SK-N-SH (cell line): Measurements from ENCODE around the gene ACADS. TPM values are rescaled to one million over a fixed set of nuclear protein-coding genes. Genes with fewer than 3 reads are reported as not detected.

Experiments used
- CTCF ChIA-PET: fragments of 300-600, 350-600 bp; formaldehyde crosslinking; extraction: SDS; loops from one replicate; lab custom pipeline; 2021; lab: Yijun Ruan, JAX
- POLR2A ChIA-PET: fragments of 350-600 bp; sonication (Branson Sonifier 250); formaldehyde crosslinking; extraction: SDS; loops from one replicate; lab custom pipeline; 2020; ENCODE audit warnings: antibody characterized with exemption, inconsistent platforms; lab: Yijun Ruan, JAX
- DNase-seq: peaks from one replicate; pipeline ENCODE4 v3.0.0; 2012
- H2AFZ ChIP-seq: fragments of 200-600 bp; sonication (generic); 2 replicates; pipeline ENCODE4 v1.8.1; 2016; ENCODE audit warnings: antibody characterized with exemption, mild to moderate bottlenecking, low read depth
- H3F3A ChIP-seq: fragments of 200-600 bp; sonication (generic); replicated peaks from 2 replicates; pipeline ENCODE3; 2016; ENCODE audit warnings: antibody characterized with exemption, mild to moderate bottlenecking; ENCODE audit not compliant: insufficient read depth
- H3K27ac ChIP-seq, 2 experiments: fragments of 200-500 bp in 1 of 2; fragments of 200-600 bp in 1 of 2; sonication (Bioruptor generic) in 1 of 2; sonication (generic), shearing (Covaris generic) in 1 of 2; 2 replicates each; pipeline versions ENCODE4 v1.5.1 to v1.6.1; 2014 to 2016; ENCODE audit warnings: low read depth in 2 of 2, inconsistent platforms in 1 of 2, low read length in 1 of 2, mild to moderate bottlenecking in 1 of 2, mixed read lengths in 1 of 2
- H3K27me3 ChIP-seq: fragments of 200-600 bp; sonication (generic), shearing (Covaris generic); 2 replicates; pipeline ENCODE4 v1.6.1; 2016; ENCODE audit warnings: mixed run types; ENCODE audit not compliant: insufficient read depth
- H3K36me3 ChIP-seq, 2 experiments: fragments of 200-500 bp in 1 of 2; fragments of 200-600 bp in 1 of 2; sonication (Bioruptor generic) in 1 of 2; sonication (generic) in 1 of 2; replicated peaks in 1 of 2; 2 replicates each; pipeline versions ENCODE3 to v1.5.1; 2014 to 2016; ENCODE audit warnings: low read length in 1 of 2, mild to moderate bottlenecking in 1 of 2; ENCODE audit not compliant: insufficient read depth in 2 of 2, control insufficient read depth in 1 of 2
- H3K4me1 ChIP-seq, 2 experiments: fragments of 200-500 bp in 1 of 2; fragments of 200-600 bp in 1 of 2; sonication (Bioruptor generic) in 1 of 2; sonication (generic), shearing (Covaris generic) in 1 of 2; 2 replicates each; pipeline versions ENCODE4 v1.5.1 to v1.6.1; 2014 to 2016; ENCODE audit warnings: low read depth in 1 of 2, low read length in 1 of 2, mixed run types in 1 of 2; ENCODE audit not compliant: insufficient read depth in 2 of 2, control insufficient read depth in 1 of 2
- H3K4me2 ChIP-seq: fragments of 200-600 bp; sonication (generic), shearing (Covaris generic); 2 replicates; pipeline ENCODE4 v1.6.1; 2017; ENCODE audit warnings: mixed run types
- H3K4me3 ChIP-seq, 2 experiments: fragments of 200-500 bp in 1 of 2; fragments of 200-600 bp in 1 of 2; sonication (Bioruptor generic) in 1 of 2; sonication (generic), shearing (Covaris generic) in 1 of 2; 2 replicates each; pipeline versions ENCODE4 v1.5.1 to v1.8.1; 2014 to 2016; ENCODE audit warnings: low read depth in 2 of 2, inconsistent platforms in 1 of 2, low read length in 1 of 2, mild to moderate bottlenecking in 1 of 2, mixed read lengths in 1 of 2, moderate library complexity in 1 of 2
- H3K79me2 ChIP-seq: fragments of 200-600 bp; sonication (generic); 2 replicates; pipeline ENCODE4 v1.8.1; 2017; ENCODE audit warnings: mild to moderate bottlenecking; ENCODE audit not compliant: insufficient read depth
- H3K9ac ChIP-seq: fragments of 200-600 bp; sonication (generic); 2 replicates; pipeline ENCODE4 v1.6.1; 2017; ENCODE audit warnings: mixed run types
- H3K9me2 ChIP-seq: fragments of 200-600 bp; sonication (generic); 2 replicates; pipeline ENCODE4 v1.6.1; 2017; ENCODE audit warnings: mixed run types
- H3K9me3 ChIP-seq: fragments of 200-600 bp; sonication (generic); 2 replicates; pipeline ENCODE4 v1.6.1; 2017; ENCODE audit warnings: mixed run types, mild to moderate bottlenecking, moderate library complexity
- H4K20me1 ChIP-seq: fragments of 200-600 bp; sonication (generic); 2 replicates; pipeline ENCODE4 v1.6.1; 2017; ENCODE audit warnings: mild to moderate bottlenecking, mixed run types; ENCODE audit not compliant: insufficient read depth
- EZH2phosphoT487 ChIP-seq: fragments of 200-600 bp; sonication (generic); IDR thresholded peaks from 2 replicates; pipeline ENCODE4 v1.6.1; 2017; ENCODE audit warnings: low read depth, mixed run types, mild to moderate bottlenecking, antibody characterized with exemption, moderate library complexity, borderline replicate concordance
- FOXJ3 ChIP-seq: sonication (generic); formaldehyde crosslinking; IDR thresholded peaks from 2 replicates; pipeline ENCODE4 v1.5.1; 2020; ENCODE audit warnings: mild to moderate bottlenecking, missing genetic modification reagents
- GABPA ChIP-seq: IDR thresholded peaks from 2 replicates; pipeline ENCODE4 v1.4.0; 2012; ENCODE audit warnings: low read depth, mild to moderate bottlenecking
- GATA2 ChIP-seq: sonication (generic); formaldehyde crosslinking; IDR thresholded peaks from 2 replicates; pipeline ENCODE4 v1.5.0; 2020; ENCODE audit warnings: mild to moderate bottlenecking, missing genetic modification reagents
- JUND ChIP-seq: IDR thresholded peaks from 2 replicates; pipeline ENCODE4 v1.4.0; 2012
- NRF1 ChIP-seq: IDR thresholded peaks from 2 replicates; pipeline ENCODE4 v1.6.1; 2012; ENCODE audit warnings: low read depth, mild to moderate bottlenecking, low read length
- SMC3 ChIP-seq: IDR thresholded peaks from 2 replicates; pipeline ENCODE4 v1.6.1; 2012; ENCODE audit warnings: low read depth, low read length, improper control_type of control experiment
- YY1 ChIP-seq: IDR thresholded peaks from 2 replicates; pipeline ENCODE4 v1.4.0; 2012; ENCODE audit warnings: low read depth, mild to moderate bottlenecking
- WGBS: methylation state at CpG from one replicate; pipeline ENCODE4 v1.1.6; 2017; ENCODE audit warnings: low lambda C conversion rate; 5-methylcytosine and 5-hydroxymethylcytosine counted together
- polyA plus RNA-seq, 3 experiments: library from polyadenylated mRNA; depleted of rRNA; stranded (reverse); fragments of >200 nt; gene quantifications; 2 replicates each; pipeline ENCODE4 v1.2.3, GENCODE V29; 2012
- TF ChIP-seq, protein P1 (sequence below): IDR thresholded peaks from 2 replicates; pipeline ENCODE4 v1.4.0; 2012; ENCODE audit warnings: low read depth
- TF ChIP-seq, protein P2 (sequence below): IDR thresholded peaks from 2 replicates; pipeline ENCODE4 v1.4.0; 2012; ENCODE audit warnings: low read depth, borderline replicate concordance
- TF ChIP-seq, protein P3 (sequence below): fragments of 150-350 bp; IDR thresholded peaks from 2 replicates; pipeline ENCODE4 v1.6.1; 2017; ENCODE audit warnings: antibody characterized with exemption, low read length, low read depth, borderline replicate concordance
- TF ChIP-seq, protein P4 (sequence below): IDR thresholded peaks from 2 replicates; pipeline ENCODE4; 2012
- TF ChIP-seq, protein P5 (sequence below): fragments of 200-600 bp; sonication (generic); IDR thresholded peaks from 2 replicates; pipeline ENCODE4 v1.6.1; 2017; ENCODE audit warnings: antibody characterized with exemption, mild to moderate bottlenecking, moderate library complexity

ACADS gene
- polyA plus RNA-seq, 1 of the 3 experiments (the other 2 are of a cell fraction) = 4.9 TPM

DNA sequence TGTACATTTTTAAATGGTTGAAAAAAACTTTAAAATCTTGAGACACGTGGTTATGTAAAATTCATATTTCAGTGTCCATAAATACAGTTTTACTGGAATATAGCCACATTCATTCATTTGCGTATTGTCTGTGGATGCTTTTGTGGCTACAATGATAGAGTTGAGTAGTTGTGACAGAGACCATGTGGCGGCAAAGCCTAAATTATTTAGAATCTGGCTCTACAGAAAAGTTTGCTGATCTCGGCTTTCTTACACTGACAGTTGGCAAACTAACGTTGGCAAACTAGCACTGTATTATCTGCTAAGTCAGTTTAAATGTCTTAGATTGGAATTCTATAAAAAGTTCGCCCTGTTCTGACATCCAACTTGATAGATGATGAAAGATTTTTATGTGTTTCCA is 13.0 kb upstream of the ACADS start:
- WGBS = 96% methylated on average over 6 of the region's 6 CpGs
- no peak for DNase-seq
- no peak overlapping the region for H3K4me2 ChIP-seq

DNA sequence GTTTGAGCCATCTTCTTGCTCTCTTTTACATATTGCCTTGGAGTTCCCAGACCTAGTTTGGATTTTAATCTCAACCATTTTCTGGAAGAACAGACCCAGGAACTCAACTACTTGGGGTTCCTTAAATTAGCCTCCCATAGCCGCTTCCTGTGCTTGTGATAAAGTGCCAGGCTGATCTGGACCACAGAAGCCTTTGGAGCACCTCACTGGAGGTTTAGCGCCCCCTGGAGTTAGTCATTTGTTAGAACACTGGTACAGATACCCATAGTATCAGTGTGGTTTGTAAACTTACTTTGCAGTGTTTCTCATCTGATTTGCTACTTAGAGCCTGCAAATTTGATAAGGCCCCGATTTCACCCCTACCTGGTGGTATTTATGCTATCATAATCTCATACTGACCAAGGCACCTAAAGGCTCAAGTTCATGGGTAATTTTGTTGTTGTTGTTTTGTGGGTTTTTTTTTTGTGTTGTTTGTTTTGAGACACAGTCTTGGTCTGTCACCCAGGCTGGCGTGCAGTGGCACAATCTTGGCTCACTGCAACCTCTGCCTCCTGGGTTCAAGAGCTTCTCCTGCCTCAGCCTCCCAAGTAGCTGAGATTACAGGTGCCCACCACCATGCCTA is 11.7 kb upstream of the ACADS start:
- H3K9me3 ChIP-seq = no peaks in the 10 kb centered on the region
- peaks cover 0 to 24% of the 10 kb centered on the region in 2 experiments; a peak in 2 of 4 replicates for H3K4me1 ChIP-seq
- no peak overlapping the region for H3K27ac ChIP-seq
- 20% methylated on average over 4 of the region's 4 CpGs for WGBS
- H4K20me1 ChIP-seq = no peaks in the 10 kb centered on the region
- peaks cover 15% of the 10 kb centered on the region for H3F3A ChIP-seq
- no peak overlapping the region for H3K9ac ChIP-seq
- peak; percentile 77 for DNase-seq
- H3K9me2 ChIP-seq = no peaks in the 10 kb centered on the region
- POLR2A ChIA-PET = no interaction called here
- CTCF ChIA-PET = interaction anchor here (0.8 to 1.8 kb wide), 10 partner anchors 11 to 257 kb away, joined by 3 to 8 read pairs (median 4); no protein-coding TSS in a partner anchor
- H3K4me2 ChIP-seq = no peak overlapping the region
- peaks cover 32 to 42% of the 10 kb centered on the region in 2 experiments for H3K36me3 ChIP-seq
- H2AFZ ChIP-seq = no peak overlapping the region
- no peak overlapping the region; a peak in 1 of 4 replicates for H3K4me3 ChIP-seq
- peaks cover 37% of the 10 kb centered on the region for H3K79me2 ChIP-seq
- no peaks in the 10 kb centered on the region for H3K27me3 ChIP-seq
- TF ChIP-seq GATA2 (CRISPR knock-in tag) = no peak
- TF ChIP-seq, protein P1, sequence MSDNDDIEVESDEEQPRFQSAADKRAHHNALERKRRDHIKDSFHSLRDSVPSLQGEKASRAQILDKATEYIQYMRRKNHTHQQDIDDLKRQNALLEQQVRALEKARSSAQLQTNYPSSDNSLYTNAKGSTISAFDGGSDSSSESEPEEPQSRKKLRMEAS = no peak
- TF ChIP-seq, protein P2, sequence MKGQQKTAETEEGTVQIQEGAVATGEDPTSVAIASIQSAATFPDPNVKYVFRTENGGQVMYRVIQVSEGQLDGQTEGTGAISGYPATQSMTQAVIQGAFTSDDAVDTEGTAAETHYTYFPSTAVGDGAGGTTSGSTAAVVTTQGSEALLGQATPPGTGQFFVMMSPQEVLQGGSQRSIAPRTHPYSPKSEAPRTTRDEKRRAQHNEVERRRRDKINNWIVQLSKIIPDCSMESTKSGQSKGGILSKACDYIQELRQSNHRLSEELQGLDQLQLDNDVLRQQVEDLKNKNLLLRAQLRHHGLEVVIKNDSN = no peak
- no peak for TF ChIP-seq FOXJ3 (CRISPR knock-in tag)
- TF ChIP-seq, protein P3, sequence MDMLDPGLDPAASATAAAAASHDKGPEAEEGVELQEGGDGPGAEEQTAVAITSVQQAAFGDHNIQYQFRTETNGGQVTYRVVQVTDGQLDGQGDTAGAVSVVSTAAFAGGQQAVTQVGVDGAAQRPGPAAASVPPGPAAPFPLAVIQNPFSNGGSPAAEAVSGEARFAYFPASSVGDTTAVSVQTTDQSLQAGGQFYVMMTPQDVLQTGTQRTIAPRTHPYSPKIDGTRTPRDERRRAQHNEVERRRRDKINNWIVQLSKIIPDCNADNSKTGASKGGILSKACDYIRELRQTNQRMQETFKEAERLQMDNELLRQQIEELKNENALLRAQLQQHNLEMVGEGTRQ = no peak
- no peak for TF ChIP-seq EZH2phosphoT487
- TF ChIP-seq SMC3 = peak; percentile 86
- TF ChIP-seq JUND = no peak

More for the DNA sequence above, 13.0 kb upstream of the ACADS start:
- Histone ChIP-seq H3K9me2 (no peaks in the 10 kb centered on the region), H3K4me3 (no peak overlapping the region; a peak in 1 of 4 replicates), H3K79me2 (peaks cover 37% of the 10 kb centered on the region), H4K20me1 (no peaks in the 10 kb centered on the region), H3K27ac (no peak overlapping the region), H3K4me1 (peaks cover 0 to 29% of the 10 kb centered on the region in 2 experiments; a peak in 2 of 4 replicates), H3K27me3 (no peaks in the 10 kb centered on the region), H3F3A (peaks cover 15% of the 10 kb centered on the region), H3K9me3 (no peaks in the 10 kb centered on the region), H2AFZ (no peak overlapping the region), H3K36me3 (peaks cover 22 to 42% of the 10 kb centered on the region in 2 experiments), H3K9ac (no peak overlapping the region)
- ChIA-PET CTCF (interaction anchor here (1.2 to 5.3 kb wide), 6 partner anchors 10 to 259 kb away, joined by 3 to 67 read pairs (median 6); partner anchors contain the start of genes MLEC and POP5), POLR2A (no interaction called here)
- no peak for TF ChIP-seq NRF1
- TF ChIP-seq, protein P4, sequence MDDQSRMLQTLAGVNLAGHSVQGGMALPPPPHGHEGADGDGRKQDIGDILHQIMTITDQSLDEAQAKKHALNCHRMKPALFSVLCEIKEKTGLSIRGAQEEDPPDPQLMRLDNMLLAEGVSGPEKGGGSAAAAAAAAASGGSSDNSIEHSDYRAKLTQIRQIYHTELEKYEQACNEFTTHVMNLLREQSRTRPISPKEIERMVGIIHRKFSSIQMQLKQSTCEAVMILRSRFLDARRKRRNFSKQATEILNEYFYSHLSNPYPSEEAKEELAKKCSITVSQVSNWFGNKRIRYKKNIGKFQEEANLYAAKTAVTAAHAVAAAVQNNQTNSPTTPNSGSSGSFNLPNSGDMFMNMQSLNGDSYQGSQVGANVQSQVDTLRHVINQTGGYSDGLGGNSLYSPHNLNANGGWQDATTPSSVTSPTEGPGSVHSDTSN = no peak
- TF ChIP-seq GABPA = no peak
- TF ChIP-seq EZH2phosphoT487 = no peak
- TF ChIP-seq, protein P5, sequence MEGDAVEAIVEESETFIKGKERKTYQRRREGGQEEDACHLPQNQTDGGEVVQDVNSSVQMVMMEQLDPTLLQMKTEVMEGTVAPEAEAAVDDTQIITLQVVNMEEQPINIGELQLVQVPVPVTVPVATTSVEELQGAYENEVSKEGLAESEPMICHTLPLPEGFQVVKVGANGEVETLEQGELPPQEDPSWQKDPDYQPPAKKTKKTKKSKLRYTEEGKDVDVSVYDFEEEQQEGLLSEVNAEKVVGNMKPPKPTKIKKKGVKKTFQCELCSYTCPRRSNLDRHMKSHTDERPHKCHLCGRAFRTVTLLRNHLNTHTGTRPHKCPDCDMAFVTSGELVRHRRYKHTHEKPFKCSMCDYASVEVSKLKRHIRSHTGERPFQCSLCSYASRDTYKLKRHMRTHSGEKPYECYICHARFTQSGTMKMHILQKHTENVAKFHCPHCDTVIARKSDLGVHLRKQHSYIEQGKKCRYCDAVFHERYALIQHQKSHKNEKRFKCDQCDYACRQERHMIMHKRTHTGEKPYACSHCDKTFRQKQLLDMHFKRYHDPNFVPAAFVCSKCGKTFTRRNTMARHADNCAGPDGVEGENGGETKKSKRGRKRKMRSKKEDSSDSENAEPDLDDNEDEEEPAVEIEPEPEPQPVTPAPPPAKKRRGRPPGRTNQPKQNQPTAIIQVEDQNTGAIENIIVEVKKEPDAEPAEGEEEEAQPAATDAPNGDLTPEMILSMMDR = no peak
- no peak for TF ChIP-seq FOXJ3 (CRISPR knock-in tag)
- TF ChIP-seq YY1 = no peak
- TF ChIP-seq, protein P3 = no peak
